Naive thymus-derived CD4-positive, alpha-beta T cell (primary cell): ENCODE results near the gene M1AP. TPM values are rescaled to one million over a fixed set of nuclear protein-coding genes. Genes with fewer than 3 reads are reported as not detected.

ENCODE experiments used
- ATAC-seq: fragments of 150-1000 bp; cut with Tn5 transposase; 2 replicates; pipeline ENCODE4 v1.10.0; 2021; ENCODE audit warnings: mild to moderate bottlenecking, moderate library complexity
- CTCF ChIA-PET: fragments of 350-600 bp; sonication (Branson Sonifier 250); formaldehyde crosslinking; loops from one replicate; lab custom pipeline; 2021; ENCODE audit warnings: antibody characterized with exemption; lab: Charles Lee
- POLR2A ChIA-PET: fragments of 350-600 bp; sonication (Branson Sonifier 250); formaldehyde crosslinking; loops from one replicate; lab custom pipeline; 2021; ENCODE audit warnings: antibody characterized with exemption, inconsistent platforms; lab: Charles Lee
- DNase-seq, 9 donors: peaks; one replicate each; pipeline versions ENCODE4 v3.0.0 to v3.0.0-alpha.2; 2020 to 2022; ENCODE audit warnings: mixed read lengths in 1 of 9
- H3K27ac ChIP-seq: one replicate; pipeline ENCODE4 v1.7.0; 2013; ENCODE audit warnings: mild to moderate bottlenecking, low read depth, low read length, moderate library complexity
- H3K27me3 ChIP-seq, 2 donors: one replicate each; pipeline ENCODE4 v1.7.0; 2013; ENCODE audit warnings: low read length in 2 of 2, mild to moderate bottlenecking in 2 of 2, moderate library complexity in 2 of 2; ENCODE audit not compliant: control insufficient read depth in 2 of 2, insufficient read depth in 2 of 2
- H3K36me3 ChIP-seq, 3 experiments: 1 replicate in 2 of 3; 2 replicates in 1 of 3; pipeline ENCODE4 v1.7.0; 2013; ENCODE audit warnings: low read length in 3 of 3, mild to moderate bottlenecking in 3 of 3, moderate library complexity in 1 of 3; ENCODE audit not compliant: insufficient read depth in 3 of 3, control insufficient read depth in 2 of 3
- H3K4me1 ChIP-seq, 2 donors: one replicate each; pipeline ENCODE4 v1.7.0; 2013; ENCODE audit warnings: low read length in 2 of 2, mild to moderate bottlenecking in 2 of 2, moderate library complexity in 1 of 2; ENCODE audit not compliant: control insufficient read depth in 2 of 2, insufficient read depth in 2 of 2
- H3K4me3 ChIP-seq: 2 replicates; pipeline ENCODE4 v1.7.0; 2013; ENCODE audit warnings: mild to moderate bottlenecking, low read length
- H3K9me3 ChIP-seq, 3 experiments: 1 replicate in 2 of 3; 2 replicates in 1 of 3; pipeline ENCODE4 v1.7.0; 2013; ENCODE audit warnings: low read length in 3 of 3; ENCODE audit not compliant: control insufficient read depth in 2 of 3
- H3K27ac Mint-ChIP-seq, 9 donors: one replicate each; pipeline ENCODE4 v1.8.0; 2020 to 2022; ENCODE audit warnings: mixed read lengths in 9 of 9, mild to moderate bottlenecking in 8 of 9, moderate library complexity in 5 of 9, inconsistent platforms in 2 of 9
- H3K27me3 Mint-ChIP-seq, 5 donors: one replicate each; pipeline ENCODE4 v1.8.0; 2021 to 2022; ENCODE audit warnings: mixed read lengths in 5 of 5, mild to moderate bottlenecking in 1 of 5
- H3K36me3 Mint-ChIP-seq, 5 donors: one replicate each; pipeline ENCODE4 v1.8.0; 2020 to 2022; ENCODE audit warnings: mixed read lengths in 5 of 5, mild to moderate bottlenecking in 3 of 5, inconsistent platforms in 1 of 5
- H3K4me1 Mint-ChIP-seq, 7 donors: one replicate each; pipeline ENCODE4 v1.8.0; 2020 to 2022; ENCODE audit warnings: mixed read lengths in 7 of 7, mild to moderate bottlenecking in 3 of 7, inconsistent platforms in 1 of 7
- H3K4me3 Mint-ChIP-seq, 10 donors: one replicate each; pipeline ENCODE4 v1.8.0; 2020 to 2022; ENCODE audit warnings: mild to moderate bottlenecking in 10 of 10, mixed read lengths in 10 of 10, moderate library complexity in 6 of 10, inconsistent platforms in 2 of 10
- H3K9me3 Mint-ChIP-seq, 11 donors: one replicate each; pipeline ENCODE4 v1.8.0; 2020 to 2022; ENCODE audit warnings: mixed read lengths in 11 of 11, mild to moderate bottlenecking in 4 of 11, inconsistent platforms in 1 of 11, moderate library complexity in 1 of 11
- intact Hi-C, 2 donors: fragments of 100-400 bp; cut with micrococcal nuclease; formaldehyde crosslinking; loops; one replicate each; pipeline ENCODE4 v1.15.1; 2023
- polyA plus RNA-seq, 2 donors: library from polyadenylated mRNA; unstranded; fragments of 300-500 nt; fragmentation: Illumina TruSeq; gene quantifications; one replicate each; pipeline ENCODE4 v1.2.3, GENCODE V29; 2021
- total RNA-seq, 6 experiments: library from RNA in 5 of 6; stranded (reverse) in 5 of 6; gene quantifications; 1 replicate in 5 of 6; 2 replicates in 1 of 6; pipeline ENCODE4 v1.2.3 and lab custom pipeline; 2021 to 2026

The M1AP gene
- total and polyA plus RNA-seq, 7 experiments from 2014 or later = 0.39 TPM; not detected in 6

- Histone ChIP-seq H3K9me3 (no peaks in the 10 kb centered on the region), H3K36me3 (no peaks in the 10 kb centered on the region), H3K27me3 (peaks cover 12 to 42% of the 10 kb centered on the region in 2 donors), H3K4me1 (peaks cover 10 to 32% of the 10 kb centered on the region in 2 donors), H3K27ac (no peak overlapping the region), H3K4me3 (peak overlapping the region; percentile 28)
- peak in 1 of 9 donors; percentile 30 for DNase-seq
- POLR2A ChIA-PET = interaction anchor here (1.7 to 1.8 kb wide), 2 partner anchors 11 to 14 kb away, joined by 8 read pairs; partner anchors contain the start of genes AUP1, DQX1 and HTRA2
- Mint-ChIP-seq H3K36me3 (peaks cover 0 to 13% (median 4%) of the 10 kb centered on the region in 5 donors), H3K4me3 (peak overlapping the region; percentile 66 to 87 (median 76)), H3K4me1 (peaks cover 9 to 28% (median 20%) of the 10 kb centered on the region in 7 donors), H3K9me3 (peaks cover 0 to 6% (median 0%) of the 10 kb centered on the region in 11 donors), H3K27me3 (peaks cover 64 to 86% (median 73%) of the 10 kb centered on the region in 5 donors), H3K27ac (peak overlapping the region in 1 of 9 donors; percentile 65)
- no peak for ATAC-seq
- intact Hi-C loops = loop anchor here in 1 of 2 donors (2.0 kb wide), 1 partner anchor 17 kb away; the partner anchor contains the start of gene LBX2
- CTCF ChIA-PET = no interaction called here
Measured at GRCh38 chr2:74515271-74515980, 132.7 kb downstream of the M1AP start.

GRCh38 chr2:74514368-74515270 is 133.5 kb downstream of the M1AP start, which contains the start of gene TLX2:
TLX2 (plus strand) TSS chr2:74514450; CDS start chr2:74514807, 357 bp downstream.
- intact Hi-C loops = loop anchor here in 1 of 2 donors (2.0 kb wide), 1 partner anchor 16 kb away; the partner anchor contains the start of gene LBX2
- ChIA-PET CTCF (no interaction called here), POLR2A (interaction anchor here (0.7 to 2.0 kb wide), 4 partner anchors 12 to 316 kb away, joined by 4 to 8 read pairs (median 7); partner anchors contain the start of genes AUP1, DQX1, HTRA2 and MTHFD2)
- peaks cover 9 to 33% (median 20%) of the 10 kb centered on the region in 7 donors for H3K4me1 Mint-ChIP-seq
- H3K27me3 Mint-ChIP-seq = peaks cover 56 to 83% (median 68%) of the 10 kb centered on the region in 5 donors
- H3K9me3 Mint-ChIP-seq = peaks cover 0 to 6% (median 0%) of the 10 kb centered on the region in 11 donors
- Histone ChIP-seq H3K36me3 (no peaks in the 10 kb centered on the region), H3K9me3 (no peaks in the 10 kb centered on the region), H3K27ac (no peak within 1 kb of the TSS), H3K27me3 (peaks cover 12 to 42% of the 10 kb centered on the region in 2 donors), H3K4me3 (peak within 1 kb of the TSS; percentile 28), H3K4me1 (peaks cover 10 to 32% of the 10 kb centered on the region in 2 donors)
- peak within 1 kb of the TSS in 1 of 9 donors; percentile 65 for H3K27ac Mint-ChIP-seq
- DNase-seq (peak in 1 of 9 donors; percentile 37), ATAC-seq (no peak)
- peaks cover 0 to 11% (median 0%) of the 10 kb centered on the region in 5 donors for H3K36me3 Mint-ChIP-seq
- H3K4me3 Mint-ChIP-seq = peak within 1 kb of the TSS; percentile 66 to 87 (median 76)

GRCh38 chr2:74513605-74514367 is 134.3 kb downstream of the M1AP start:
- POLR2A ChIA-PET = interaction anchor here (1.3 to 2.0 kb wide), 5 partner anchors 9 to 56 kb away, joined by 3 to 8 read pairs (median 6); partner anchors contain the start of genes AUP1, DQX1, HTRA2 and WBP1
- H3K4me1 Mint-ChIP-seq = peaks cover 9 to 36% (median 22%) of the 10 kb centered on the region in 7 donors
- intact Hi-C loops = loop anchor here in 1 of 2 donors (2.0 kb wide), 1 partner anchor 15 kb away; the partner anchor contains the start of gene LBX2
- peaks cover 12 to 34% of the 10 kb centered on the region in 2 donors for H3K27me3 ChIP-seq
- H3K27me3 Mint-ChIP-seq = peaks cover 47 to 76% (median 62%) of the 10 kb centered on the region in 5 donors
- no peaks in the 10 kb centered on the region for H3K36me3 ChIP-seq
- no peak overlapping the region for H3K4me3 ChIP-seq
- no peaks in the 10 kb centered on the region for H3K9me3 ChIP-seq
- CTCF ChIA-PET = no interaction called here
- peaks cover 0 to 11% (median 0%) of the 10 kb centered on the region in 5 donors for H3K36me3 Mint-ChIP-seq
- DNase-seq (peak in 2 of 9 donors; percentile 34 to 38), ATAC-seq (peak; percentile 19)
- no peak overlapping the region for H3K27ac ChIP-seq
- peaks cover 0 to 6% (median 0%) of the 10 kb centered on the region in 11 donors for H3K9me3 Mint-ChIP-seq
- peaks cover 10 to 32% of the 10 kb centered on the region in 2 donors for H3K4me1 ChIP-seq
- H3K27ac Mint-ChIP-seq = peak overlapping the region in 1 of 9 donors; percentile 5
- H3K4me3 Mint-ChIP-seq = peak overlapping the region in 7 of 10 donors; percentile 33 to 85 (median 49)

GRCh38 chr2:74512744-74513604 is 135.2 kb downstream of the M1AP start:
- peaks cover 40 to 74% (median 54%) of the 10 kb centered on the region in 5 donors for H3K27me3 Mint-ChIP-seq

More at GRCh38 chr2:74512744-74513604, 135.2 kb downstream of the M1AP start:
- DNase-seq = no peak
- peaks cover 17 to 44% (median 30%) of the 10 kb centered on the region in 7 donors for H3K4me1 Mint-ChIP-seq
- peak overlapping the region in 6 of 10 donors; percentile 20 to 55 (median 40) for H3K4me3 Mint-ChIP-seq
- peaks cover 0 to 11% (median 0%) of the 10 kb centered on the region in 5 donors for H3K36me3 Mint-ChIP-seq
- Histone ChIP-seq H3K27ac (no peak overlapping the region), H3K4me1 (peaks cover 14 to 32% of the 10 kb centered on the region in 2 donors), H3K4me3 (no peak overlapping the region), H3K36me3 (no peaks in the 10 kb centered on the region), H3K27me3 (peaks cover 12 to 33% of the 10 kb centered on the region in 2 donors), H3K9me3 (no peaks in the 10 kb centered on the region)
- no peak for ATAC-seq
- intact Hi-C loops = no loop called here
- ChIA-PET POLR2A (interaction anchor here (1.3 to 2.0 kb wide), 3 partner anchors 10 to 55 kb away, joined by 3 to 6 read pairs (median 5); partner anchors contain the start of genes AUP1, HTRA2 and WBP1), CTCF (interaction anchor here (1.1 kb wide), 1 partner anchor 30 kb away, joined by 3 read pairs; the partner anchor contains the start of genes CCDC142 and TTC31)
- H3K27ac Mint-ChIP-seq = peak overlapping the region in 3 of 9 donors; percentile 14 to 58 (median 27)
- H3K9me3 Mint-ChIP-seq = peaks cover 0 to 6% (median 0%) of the 10 kb centered on the region in 11 donors
